Measurements from ENCODE around the gene MGAT4B. TPM values are rescaled to one million over a fixed set of nuclear protein-coding genes. Genes with fewer than 3 reads are reported as not detected.
A peak's percentile ranks its signal among the peaks of the same experiment; 100 is the strongest.

The MGAT4B gene
- total and polyA plus RNA-seq, 2 of the 13 experiments (the other 11 are each of a cell fraction or from before 2014, with no cell fraction given) = 93.5 to 130 TPM

- peaks cover 7% of the 10 kb centered on the region; the same call in 1 of the 2 replicates for H3K4me1 ChIP-seq (ENCODE audit: insufficient read depth, low read length)
- WGBS (ENCODE audit: low lambda C conversion rate) = 97% methylated on average over 13 of the region's 17 CpGs
- H3K79me2 ChIP-seq (ENCODE audit: insufficient read depth, low read length) = no peaks in the 10 kb centered on the region
- no peak overlapping the region for H2AFZ ChIP-seq (ENCODE audit: low read length)
- no peak for DNase-seq (ENCODE audit: low spot score)
- H3K9ac ChIP-seq (ENCODE audit: insufficient read depth, low read depth, low read length) = no peak overlapping the region
- intact Hi-C loops (cut with micrococcal nuclease; ENCODE audit: unreplicated experiment) = no loop called here
- no peaks in the 10 kb centered on the region; the same call in 1 of the 2 replicates for H3K9me3 ChIP-seq (ENCODE audit: low read length)
- no peak overlapping the region for H3K27ac ChIP-seq (ENCODE audit: extremely low read length, insufficient read depth, low read length)
- in situ Hi-C loops (cut with HindIII; ENCODE audit: extremely low pct_ligation_motif_present, low pct_unique_long_range_greater_than_20kb) = no loop called here
- no TSS peak for BruUV-seq (replicated peaks)
- no peak overlapping the region for H3K4me3 ChIP-seq (replicated peaks in 1 of 3; ENCODE audit: insufficient read depth in 1 of 3, low read depth in 2 of 3, low read length in 3 of 3)
- H3K27me3 ChIP-seq (ENCODE audit: control insufficient read depth in 1 of 2, insufficient read depth in 2 of 2, low read length in 2 of 2) = no peaks in the 10 kb centered on the region
- peaks cover 14 to 38% of the 10 kb centered on the region in 2 experiments; a peak in 3 of 5 replicates for H3K36me3 ChIP-seq (replicated peaks in 1 of 2; ENCODE audit: control insufficient read depth in 1 of 2, insufficient read depth in 2 of 2, low read length in 2 of 2)
- H4K20me1 ChIP-seq (ENCODE audit: insufficient read depth, low read length) = peaks cover 9% of the 10 kb centered on the region; the same call in 1 of the 2 replicates
- FAIRE-seq = no peak
- no peak overlapping the region for H3K4me2 ChIP-seq (ENCODE audit: low read depth, low read length)
- ChIA-PET CTCF (ENCODE audit: low intra/inter-chr PET ratio, low total read pairs) (no interaction called here), POLR2A (interaction anchor here (1.5 kb wide), 1 partner anchor 15 kb away, joined by 3 read pairs; no protein-coding TSS in a partner anchor)
- peak; percentile 8 for ATAC-seq
- TF ChIP-seq HOMEZ (CRISPR knock-in tag; IDR thresholded peaks at IDR 0.05; ENCODE audit: low read depth) (no peak), POLR2A (IDR thresholded peaks at IDR 0.05; ENCODE audit: insufficient read depth in 1 of 2, low read depth in 2 of 2, low read length in 2 of 2) (peak in 1 of 2 experiments; percentile 28; a peak in 2 of 4 replicates), MTA3 (CRISPR knock-in tag; IDR thresholded peaks at IDR 0.05) (no peak), HDAC6 (IDR thresholded peaks at IDR 0.05; ENCODE audit: low read depth, low read length) (no peak), AGO2 (optimal IDR thresholded peaks at IDR 0.05; ENCODE audit: low read depth, low read length) (peak; percentile 87), RELA (CRISPR knock-in tag; IDR thresholded peaks at IDR 0.05) (no peak), ZNF672 (CRISPR knock-in tag; IDR thresholded peaks at IDR 0.05) (no peak), ZBTB3 (CRISPR knock-in tag; IDR thresholded peaks at IDR 0.05; ENCODE audit: borderline replicate concordance, low read depth) (no peak), SPEN (CRISPR knock-in tag; IDR thresholded peaks at IDR 0.05; ENCODE audit: low read depth) (no peak), ZFP90 (CRISPR knock-in tag; IDR thresholded peaks at IDR 0.05; ENCODE audit: borderline replicate concordance) (no peak), ZNF570 (CRISPR knock-in tag; IDR thresholded peaks at IDR 0.05; ENCODE audit: borderline replicate concordance) (no peak), ZNF749 (CRISPR knock-in tag; IDR thresholded peaks at IDR 0.05; ENCODE audit: borderline replicate concordance) (no peak), DR1 (CRISPR knock-in tag; IDR thresholded peaks at IDR 0.05) (no peak), ZBTB39 (CRISPR knock-in tag; IDR thresholded peaks at IDR 0.05) (no peak), FOXK2 (IDR thresholded peaks at IDR 0.05) (no peak), KDM5B (CRISPR knock-in tag; IDR thresholded peaks at IDR 0.05; ENCODE audit: borderline replicate concordance) (no peak)
- TF ChIP-seq, protein P1, sequence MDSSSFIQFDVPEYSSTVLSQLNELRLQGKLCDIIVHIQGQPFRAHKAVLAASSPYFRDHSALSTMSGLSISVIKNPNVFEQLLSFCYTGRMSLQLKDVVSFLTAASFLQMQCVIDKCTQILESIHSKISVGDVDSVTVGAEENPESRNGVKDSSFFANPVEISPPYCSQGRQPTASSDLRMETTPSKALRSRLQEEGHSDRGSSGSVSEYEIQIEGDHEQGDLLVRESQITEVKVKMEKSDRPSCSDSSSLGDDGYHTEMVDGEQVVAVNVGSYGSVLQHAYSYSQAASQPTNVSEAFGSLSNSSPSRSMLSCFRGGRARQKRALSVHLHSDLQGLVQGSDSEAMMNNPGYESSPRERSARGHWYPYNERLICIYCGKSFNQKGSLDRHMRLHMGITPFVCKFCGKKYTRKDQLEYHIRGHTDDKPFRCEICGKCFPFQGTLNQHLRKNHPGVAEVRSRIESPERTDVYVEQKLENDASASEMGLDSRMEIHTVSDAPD (CRISPR knock-in tag; IDR thresholded peaks at IDR 0.05) = no peak
- TF ChIP-seq, protein P2, sequence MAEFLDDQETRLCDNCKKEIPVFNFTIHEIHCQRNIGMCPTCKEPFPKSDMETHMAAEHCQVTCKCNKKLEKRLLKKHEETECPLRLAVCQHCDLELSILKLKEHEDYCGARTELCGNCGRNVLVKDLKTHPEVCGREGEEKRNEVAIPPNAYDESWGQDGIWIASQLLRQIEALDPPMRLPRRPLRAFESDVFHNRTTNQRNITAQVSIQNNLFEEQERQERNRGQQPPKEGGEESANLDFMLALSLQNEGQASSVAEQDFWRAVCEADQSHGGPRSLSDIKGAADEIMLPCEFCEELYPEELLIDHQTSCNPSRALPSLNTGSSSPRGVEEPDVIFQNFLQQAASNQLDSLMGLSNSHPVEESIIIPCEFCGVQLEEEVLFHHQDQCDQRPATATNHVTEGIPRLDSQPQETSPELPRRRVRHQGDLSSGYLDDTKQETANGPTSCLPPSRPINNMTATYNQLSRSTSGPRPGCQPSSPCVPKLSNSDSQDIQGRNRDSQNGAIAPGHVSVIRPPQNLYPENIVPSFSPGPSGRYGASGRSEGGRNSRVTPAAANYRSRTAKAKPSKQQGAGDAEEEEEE (CRISPR knock-in tag; IDR thresholded peaks at IDR 0.05; ENCODE audit: borderline replicate concordance) = no peak
Measured at GRCh38 chr5:179840766-179841165, 34.1 kb upstream of the MGAT4B start.

Measured in HepG2 (cell line).